DND-41 (cell line): ENCODE data around the gene CFAP97D2.

Experiments used
- EZH2 ChIP-seq: IDR thresholded peaks from 3 replicates; pipeline ENCODE4 v1.6.1; 2012; ENCODE audit warnings: borderline replicate concordance, low read depth, mild to moderate bottlenecking, moderate library complexity, low read length, inconsistent platforms; ENCODE audit not compliant: severe bottlenecking
- TF ChIP-seq, protein P1 (sequence below): IDR thresholded peaks from 2 replicates; pipeline ENCODE4 v1.5.1; 2012; ENCODE audit warnings: borderline replicate concordance, low read length, moderate library complexity, mild to moderate bottlenecking; ENCODE audit not compliant: poor library complexity, severe bottlenecking; ENCODE audit errors: extremely low read depth

GRCh38 chr13:114228176-114228575 lies 49.1 kb downstream of the CFAP97D2 start:
- TF ChIP-seq, protein P1, sequence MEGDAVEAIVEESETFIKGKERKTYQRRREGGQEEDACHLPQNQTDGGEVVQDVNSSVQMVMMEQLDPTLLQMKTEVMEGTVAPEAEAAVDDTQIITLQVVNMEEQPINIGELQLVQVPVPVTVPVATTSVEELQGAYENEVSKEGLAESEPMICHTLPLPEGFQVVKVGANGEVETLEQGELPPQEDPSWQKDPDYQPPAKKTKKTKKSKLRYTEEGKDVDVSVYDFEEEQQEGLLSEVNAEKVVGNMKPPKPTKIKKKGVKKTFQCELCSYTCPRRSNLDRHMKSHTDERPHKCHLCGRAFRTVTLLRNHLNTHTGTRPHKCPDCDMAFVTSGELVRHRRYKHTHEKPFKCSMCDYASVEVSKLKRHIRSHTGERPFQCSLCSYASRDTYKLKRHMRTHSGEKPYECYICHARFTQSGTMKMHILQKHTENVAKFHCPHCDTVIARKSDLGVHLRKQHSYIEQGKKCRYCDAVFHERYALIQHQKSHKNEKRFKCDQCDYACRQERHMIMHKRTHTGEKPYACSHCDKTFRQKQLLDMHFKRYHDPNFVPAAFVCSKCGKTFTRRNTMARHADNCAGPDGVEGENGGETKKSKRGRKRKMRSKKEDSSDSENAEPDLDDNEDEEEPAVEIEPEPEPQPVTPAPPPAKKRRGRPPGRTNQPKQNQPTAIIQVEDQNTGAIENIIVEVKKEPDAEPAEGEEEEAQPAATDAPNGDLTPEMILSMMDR = no peak
- no peak for TF ChIP-seq EZH2
